Loucy (cell line): ENCODE results near the gene GPRC5C.

Source experiments
- H2AFZ ChIP-seq: fragments of 200-600 bp; sonication (generic); 2 replicates; pipeline ENCODE4 v1.6.0; 2016; ENCODE audit warnings: antibody characterized with exemption, mild to moderate bottlenecking, low read length, moderate library complexity
- H3F3A ChIP-seq: fragments of 200-600 bp; 2 replicates; pipeline ENCODE4 v1.6.0; 2016; ENCODE audit warnings: antibody characterized with exemption, low read depth, mild to moderate bottlenecking
- H3K27me3 ChIP-seq: fragments of 200-600 bp; sonication (generic); 2 replicates; pipeline ENCODE4 v1.6.1; 2014; ENCODE audit warnings: low read length, mild to moderate bottlenecking; ENCODE audit not compliant: insufficient read depth, poor library complexity, severe bottlenecking
- H3K36me3 ChIP-seq: fragments of 200-600 bp; sonication (generic); 2 replicates; pipeline ENCODE4 v1.6.1; 2016; ENCODE audit warnings: low read length; ENCODE audit not compliant: insufficient read depth
- H3K4me1 ChIP-seq: fragments of 200-600 bp; sonication (generic); 2 replicates; pipeline ENCODE4 v1.5.1; 2014; ENCODE audit warnings: low read length, mild to moderate bottlenecking; ENCODE audit not compliant: insufficient read depth, poor library complexity, severe bottlenecking
- H3K4me2 ChIP-seq: fragments of 200-600 bp; sonication (generic); 2 replicates; pipeline ENCODE4 v1.6.0; 2014; ENCODE audit warnings: antibody characterized with exemption, low read length, low read depth, mild to moderate bottlenecking; ENCODE audit not compliant: poor library complexity, severe bottlenecking
- H3K4me3 ChIP-seq: fragments of 200-600 bp; sonication (generic); 2 replicates; pipeline ENCODE4 v1.5.1; 2014; ENCODE audit warnings: low read length, mild to moderate bottlenecking, mixed read lengths; ENCODE audit not compliant: poor library complexity, severe bottlenecking
- H3K79me2 ChIP-seq: fragments of 200-600 bp; sonication (generic); 2 replicates; pipeline ENCODE4 v1.6.1; 2014; ENCODE audit warnings: low read length; ENCODE audit not compliant: insufficient read depth
- H3K9ac ChIP-seq: fragments of 200-600 bp; sonication (generic); 2 replicates; pipeline ENCODE4 v1.6.0; 2014; ENCODE audit warnings: mild to moderate bottlenecking, low read depth, low read length, moderate library complexity; ENCODE audit not compliant: poor library complexity, severe bottlenecking
- H3K9me2 ChIP-seq: fragments of 200-600 bp; sonication (generic); replicated peaks from 2 replicates; pipeline ENCODE4 v1.6.1; 2016; ENCODE audit warnings: low read depth, low read length, mixed read lengths
- H3K9me3 ChIP-seq: fragments of 200-600 bp; sonication (generic); 2 replicates; pipeline ENCODE4 v1.6.1; 2014; ENCODE audit warnings: mild to moderate bottlenecking, antibody characterized with exemption, low read length, low read depth; ENCODE audit not compliant: insufficient read depth
- H4K20me1 ChIP-seq: fragments of 200-600 bp; sonication (generic); 2 replicates; pipeline ENCODE4 v1.6.0; 2014; ENCODE audit warnings: antibody characterized with exemption, low read length, mild to moderate bottlenecking; ENCODE audit not compliant: insufficient read depth, poor library complexity, severe bottlenecking
- CTCF ChIP-seq: fragments of 200-600 bp; sonication (generic); conservative IDR thresholded peaks from 2 replicates; pipeline ENCODE4 v1.5.1; 2014; ENCODE audit warnings: mild to moderate bottlenecking, antibody characterized with exemption, low read length
- EZH2phosphoT487 ChIP-seq: fragments of 200-600 bp; IDR thresholded peaks from 2 replicates; pipeline ENCODE4 v1.6.1; 2018; ENCODE audit warnings: antibody characterized with exemption, mild to moderate bottlenecking, moderate library complexity, borderline replicate concordance

GPRC5C gene

GRCh38 chr17:74427048-74427762, 4.7 kb upstream of the GPRC5C start:
- H3K4me3 ChIP-seq: no peak overlapping the region
- H3K27me3 ChIP-seq: no peaks in the 10 kb centered on the region
- H3F3A ChIP-seq: no peaks in the 10 kb centered on the region
- no peaks in the 10 kb centered on the region for H3K79me2 ChIP-seq
- H3K4me2 ChIP-seq: no peak overlapping the region
- no peaks in the 10 kb centered on the region for H3K4me1 ChIP-seq
- no peaks in the 10 kb centered on the region for H3K9me3 ChIP-seq
- no peak for TF ChIP-seq EZH2phosphoT487
- no peak for TF ChIP-seq CTCF
- H2AFZ ChIP-seq: no peak overlapping the region
- no peaks in the 10 kb centered on the region for H4K20me1 ChIP-seq
- no peak overlapping the region for H3K9ac ChIP-seq
- H3K36me3 ChIP-seq: no peaks in the 10 kb centered on the region
- no peaks in the 10 kb centered on the region for H3K9me2 ChIP-seq

GRCh38 chr17:74427763-74428153, 4.1 kb upstream of the GPRC5C start:
- H3K4me3 ChIP-seq: no peak overlapping the region
- no peaks in the 10 kb centered on the region for H3K79me2 ChIP-seq
- no peaks in the 10 kb centered on the region for H4K20me1 ChIP-seq
- no peaks in the 10 kb centered on the region for H3K27me3 ChIP-seq
- no peaks in the 10 kb centered on the region for H3F3A ChIP-seq
- H3K9me2 ChIP-seq: no peaks in the 10 kb centered on the region
- no peaks in the 10 kb centered on the region for H3K9me3 ChIP-seq
- no peak overlapping the region for H2AFZ ChIP-seq
- no peak overlapping the region for H3K4me2 ChIP-seq
- no peak for TF ChIP-seq EZH2phosphoT487
- no peak for TF ChIP-seq CTCF
- no peaks in the 10 kb centered on the region for H3K36me3 ChIP-seq
- H3K9ac ChIP-seq: no peak overlapping the region
- no peaks in the 10 kb centered on the region for H3K4me1 ChIP-seq

- Histone ChIP-seq H3K36me3 (no peaks in the 10 kb centered on the region), H2AFZ (no peak overlapping the region), H3K4me1 (no peaks in the 10 kb centered on the region), H3K4me2 (no peak overlapping the region), H3K9ac (no peak overlapping the region), H3K79me2 (no peaks in the 10 kb centered on the region), H3K9me3 (no peaks in the 10 kb centered on the region), H3F3A (no peaks in the 10 kb centered on the region), H3K27me3 (no peaks in the 10 kb centered on the region), H3K9me2 (no peaks in the 10 kb centered on the region), H4K20me1 (no peaks in the 10 kb centered on the region), H3K4me3 (no peak overlapping the region)
- TF ChIP-seq CTCF: no peak
- no peak for TF ChIP-seq EZH2phosphoT487
These were observed 2.1 kb upstream of the GPRC5C start for GRCh38 chr17:74429604-74430384.
